ENCODE measurements around the gene TRDN. TPM values are rescaled to one million over a fixed set of nuclear protein-coding genes. Genes with fewer than 3 reads are reported as not detected.

Gene TRDN
- total RNA-seq, 1 donor from 2014 or later = not detected

GRCh38 chr6:123447315-123447937, 189.3 kb downstream of the TRDN start:
- TF ChIP-seq CTCF (IDR thresholded peaks at IDR 0.05) = no peak
- intact Hi-C loops (cut with DNase I) = no loop called here
- H3K27ac ChIP-seq = no peak overlapping the region

GRCh38 chr6:123439371-123439770, 197.4 kb downstream of the TRDN start:
- DNase-seq (ENCODE audit: low spot score in 2 of 2) = no peak
- intact Hi-C loops (cut with DNase I) = no loop called here
- no peaks in the 10 kb centered on the region for H3K36me3 ChIP-seq
- no peaks in the 10 kb centered on the region for H3K4me1 ChIP-seq
- H3K27ac ChIP-seq = no peak overlapping the region
- no peaks in the 10 kb centered on the region for H3K9me3 ChIP-seq
- no peaks in the 10 kb centered on the region for H3K27me3 ChIP-seq
- no peak for TF ChIP-seq CTCF (IDR thresholded peaks at IDR 0.05)
- H3K4me3 ChIP-seq = no peak overlapping the region

More at GRCh38 chr6:123447315-123447937, 189.3 kb downstream of the TRDN start:
- Histone ChIP-seq H3K4me3 (no peak overlapping the region), H3K4me1 (no peaks in the 10 kb centered on the region), H3K36me3 (no peaks in the 10 kb centered on the region), H3K9me3 (no peaks in the 10 kb centered on the region), H3K27me3 (no peaks in the 10 kb centered on the region)
- DNase-seq (ENCODE audit: low spot score in 2 of 2) = no peak

- H3K4me3 ChIP-seq = no peak overlapping the region
- H3K27ac ChIP-seq = no peak overlapping the region
- TF ChIP-seq CTCF (IDR thresholded peaks at IDR 0.05) = no peak
- no peaks in the 10 kb centered on the region for H3K9me3 ChIP-seq
- no peak for DNase-seq (ENCODE audit: low spot score in 2 of 2)
- H3K27me3 ChIP-seq = no peaks in the 10 kb centered on the region
- no peaks in the 10 kb centered on the region for H3K4me1 ChIP-seq
- intact Hi-C loops (cut with DNase I) = no loop called here
- H3K36me3 ChIP-seq = no peaks in the 10 kb centered on the region
Measured at GRCh38 chr6:123434186-123434585, 202.6 kb downstream of the TRDN start.

- no peak for TF ChIP-seq CTCF (IDR thresholded peaks at IDR 0.05)
- Histone ChIP-seq H3K27me3 (no peaks in the 10 kb centered on the region), H3K27ac (no peak overlapping the region), H3K9me3 (no peaks in the 10 kb centered on the region), H3K4me3 (no peak overlapping the region), H3K36me3 (no peaks in the 10 kb centered on the region), H3K4me1 (no peaks in the 10 kb centered on the region)
- intact Hi-C loops (cut with DNase I) = no loop called here
- DNase-seq (ENCODE audit: low spot score in 2 of 2) = no peak
Measured at GRCh38 chr6:123430970-123431369, 205.8 kb downstream of the TRDN start.

- H3K27me3 ChIP-seq = no peaks in the 10 kb centered on the region
- no peak overlapping the region for H3K27ac ChIP-seq
- TF ChIP-seq CTCF (IDR thresholded peaks at IDR 0.05) = no peak
- H3K36me3 ChIP-seq = no peaks in the 10 kb centered on the region
- H3K4me3 ChIP-seq = no peak overlapping the region
- intact Hi-C loops (cut with DNase I) = no loop called here
- DNase-seq (ENCODE audit: low spot score in 2 of 2) = no peak
- H3K4me1 ChIP-seq = no peaks in the 10 kb centered on the region
- no peaks in the 10 kb centered on the region for H3K9me3 ChIP-seq
Measured at GRCh38 chr6:123427008-123427407, 209.7 kb downstream of the TRDN start.

GRCh38 chr6:123423130-123423529, 213.6 kb downstream of the TRDN start:
- TF ChIP-seq CTCF (IDR thresholded peaks at IDR 0.05) = no peak
- Histone ChIP-seq H3K27ac (no peak overlapping the region), H3K4me1 (no peaks in the 10 kb centered on the region), H3K4me3 (no peak overlapping the region), H3K36me3 (no peaks in the 10 kb centered on the region), H3K27me3 (no peaks in the 10 kb centered on the region), H3K9me3 (no peaks in the 10 kb centered on the region)
- intact Hi-C loops (cut with DNase I) = no loop called here
- no peak for DNase-seq (ENCODE audit: low spot score in 2 of 2)

Measured in ascending aorta (tissue), 2 donors.